ENCODE results near the gene TLE2. TPM values are rescaled to one million over a fixed set of nuclear protein-coding genes. Genes with fewer than 3 reads are reported as not detected.

TLE2 gene
- total and polyA plus RNA-seq, 2 experiments from 2014 or later: 36.2 to 71.1 TPM

DNA sequence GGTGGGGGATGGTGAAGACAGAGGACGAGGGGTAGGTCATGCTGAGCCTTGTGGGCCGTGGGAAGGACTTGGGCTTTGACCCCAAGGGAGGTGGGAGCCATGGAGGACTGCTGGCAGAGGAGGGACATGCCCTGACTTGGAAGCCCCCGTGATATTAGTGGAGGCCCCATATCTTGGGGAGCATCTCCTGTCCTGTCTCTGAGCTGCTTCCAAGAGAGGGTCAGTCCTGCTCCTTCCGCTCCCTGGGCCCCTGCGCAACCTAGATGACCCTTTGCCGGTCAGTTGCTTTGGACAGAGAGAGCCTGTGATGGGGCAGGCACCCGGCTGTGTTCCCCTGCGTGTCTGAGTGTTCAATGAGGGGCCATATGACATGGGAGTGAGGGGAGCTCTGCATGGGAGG, 46.5 kb downstream of the TLE2 start:
- no peak for TF ChIP-seq EZH2 (IDR thresholded peaks at IDR 0.05; ENCODE audit: borderline replicate concordance)
- TF ChIP-seq, protein P1, sequence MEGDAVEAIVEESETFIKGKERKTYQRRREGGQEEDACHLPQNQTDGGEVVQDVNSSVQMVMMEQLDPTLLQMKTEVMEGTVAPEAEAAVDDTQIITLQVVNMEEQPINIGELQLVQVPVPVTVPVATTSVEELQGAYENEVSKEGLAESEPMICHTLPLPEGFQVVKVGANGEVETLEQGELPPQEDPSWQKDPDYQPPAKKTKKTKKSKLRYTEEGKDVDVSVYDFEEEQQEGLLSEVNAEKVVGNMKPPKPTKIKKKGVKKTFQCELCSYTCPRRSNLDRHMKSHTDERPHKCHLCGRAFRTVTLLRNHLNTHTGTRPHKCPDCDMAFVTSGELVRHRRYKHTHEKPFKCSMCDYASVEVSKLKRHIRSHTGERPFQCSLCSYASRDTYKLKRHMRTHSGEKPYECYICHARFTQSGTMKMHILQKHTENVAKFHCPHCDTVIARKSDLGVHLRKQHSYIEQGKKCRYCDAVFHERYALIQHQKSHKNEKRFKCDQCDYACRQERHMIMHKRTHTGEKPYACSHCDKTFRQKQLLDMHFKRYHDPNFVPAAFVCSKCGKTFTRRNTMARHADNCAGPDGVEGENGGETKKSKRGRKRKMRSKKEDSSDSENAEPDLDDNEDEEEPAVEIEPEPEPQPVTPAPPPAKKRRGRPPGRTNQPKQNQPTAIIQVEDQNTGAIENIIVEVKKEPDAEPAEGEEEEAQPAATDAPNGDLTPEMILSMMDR (IDR thresholded peaks at IDR 0.05; ENCODE audit: poor library complexity): no peak
- no peak for TF ChIP-seq EZH2phosphoT487 (IDR thresholded peaks at IDR 0.05; ENCODE audit: low read depth, severe bottlenecking, unreplicated experiment)
- no peak overlapping the region for H2AFZ ChIP-seq
- no peaks in the 10 kb centered on the region for H3K9me3 ChIP-seq (ENCODE audit: low read depth)
- H3K36me3 ChIP-seq (replicated peaks; ENCODE audit: insufficient read depth, low read depth): no peaks in the 10 kb centered on the region
- no peaks in the 10 kb centered on the region for H3K27me3 ChIP-seq
- H3K4me3 ChIP-seq: no peak overlapping the region
- H3K9me2 ChIP-seq (replicated peaks; ENCODE audit: insufficient read depth): no peaks in the 10 kb centered on the region
- WGBS (ENCODE audit: low lambda C conversion rate, missing lambda C conversion rate): 48% methylated on average over 8 of the region's 8 CpGs
- H3K27ac ChIP-seq: peak overlapping the region; percentile 88
- H3K4me1 ChIP-seq (ENCODE audit: insufficient read depth): peaks cover 33% of the 10 kb centered on the region
- peak overlapping the region; percentile 92 for H3K4me2 ChIP-seq
- no peaks in the 10 kb centered on the region for H4K20me1 ChIP-seq (ENCODE audit: insufficient read depth, poor library complexity, severe bottlenecking)
- DNase-seq (ENCODE audit: low spot score): no peak
- H3K79me2 ChIP-seq: no peaks in the 10 kb centered on the region

DNA sequence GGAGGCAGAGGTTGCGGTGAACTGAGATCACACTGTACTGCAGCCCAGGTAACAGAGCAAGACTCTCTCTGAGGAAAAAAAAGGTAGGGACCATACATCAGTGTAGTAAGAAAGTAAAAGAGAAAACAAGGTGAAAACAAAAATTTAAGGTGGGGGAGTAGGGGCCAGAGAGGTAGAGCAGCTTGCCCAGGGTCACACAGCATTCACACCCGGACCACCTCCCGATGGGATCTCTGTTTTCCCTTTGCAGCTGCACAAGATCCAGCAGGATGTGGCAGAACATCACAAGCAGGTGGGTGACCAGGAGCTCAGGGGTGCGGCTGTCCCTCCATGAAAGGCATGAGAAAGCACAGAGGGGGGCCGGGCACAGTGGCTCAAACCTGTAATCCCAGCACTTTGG, 47.2 kb downstream of the TLE2 start:
- TF ChIP-seq EZH2 (IDR thresholded peaks at IDR 0.05; ENCODE audit: borderline replicate concordance) (no peak), EZH2phosphoT487 (IDR thresholded peaks at IDR 0.05; ENCODE audit: low read depth, severe bottlenecking, unreplicated experiment) (no peak)
- TF ChIP-seq, protein P1 (IDR thresholded peaks at IDR 0.05; ENCODE audit: poor library complexity): no peak
- Histone ChIP-seq H3K9me2 (replicated peaks; ENCODE audit: insufficient read depth) (no peaks in the 10 kb centered on the region), H3K36me3 (replicated peaks; ENCODE audit: insufficient read depth, low read depth) (no peaks in the 10 kb centered on the region), H3K79me2 (no peaks in the 10 kb centered on the region), H3K9me3 (ENCODE audit: low read depth) (no peaks in the 10 kb centered on the region), H3K4me1 (ENCODE audit: insufficient read depth) (peaks cover 28% of the 10 kb centered on the region), H3K4me2 (no peak overlapping the region), H4K20me1 (ENCODE audit: insufficient read depth, poor library complexity, severe bottlenecking) (no peaks in the 10 kb centered on the region), H3K4me3 (no peak overlapping the region), H3K27me3 (no peaks in the 10 kb centered on the region), H3K27ac (no peak overlapping the region), H2AFZ (no peak overlapping the region)
- no peak for DNase-seq (ENCODE audit: low spot score)
- 83% methylated on average over 5 of the region's 5 CpGs for WGBS (ENCODE audit: low lambda C conversion rate, missing lambda C conversion rate)

DNA sequence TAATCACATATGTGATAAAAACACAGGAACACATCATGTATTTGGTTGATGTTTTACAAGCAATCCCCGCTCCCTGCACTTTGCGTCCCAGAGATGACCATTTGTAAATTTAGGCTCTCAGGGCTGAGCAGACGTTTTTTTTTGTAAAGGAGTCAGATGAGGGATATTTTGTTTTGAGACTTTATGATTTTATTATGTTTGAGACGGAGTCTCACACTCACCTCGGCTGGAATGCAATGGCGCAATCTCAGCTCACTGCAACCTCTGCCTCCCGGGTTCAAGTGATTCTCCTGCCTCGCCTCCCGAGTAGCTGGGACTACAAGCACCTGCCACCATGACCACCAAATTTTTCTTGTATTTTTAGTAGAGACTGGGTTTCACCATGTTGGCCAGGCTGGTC, 50.3 kb downstream of the TLE2 start:
- no peaks in the 10 kb centered on the region for H3K9me3 ChIP-seq (ENCODE audit: low read depth)
- H3K4me3 ChIP-seq: no peak overlapping the region
- no peaks in the 10 kb centered on the region for H3K27me3 ChIP-seq
- no peak overlapping the region for H3K27ac ChIP-seq
- H2AFZ ChIP-seq: no peak overlapping the region
- H3K9me2 ChIP-seq (replicated peaks; ENCODE audit: insufficient read depth): no peaks in the 10 kb centered on the region
- WGBS (ENCODE audit: low lambda C conversion rate, missing lambda C conversion rate): 65% methylated on average over 9 of the region's 9 CpGs
- H3K36me3 ChIP-seq (replicated peaks; ENCODE audit: insufficient read depth, low read depth): no peaks in the 10 kb centered on the region
- no peak for DNase-seq (ENCODE audit: low spot score)
- H3K79me2 ChIP-seq: no peaks in the 10 kb centered on the region
- TF ChIP-seq, protein P1 (IDR thresholded peaks at IDR 0.05; ENCODE audit: poor library complexity): no peak
- TF ChIP-seq EZH2 (IDR thresholded peaks at IDR 0.05; ENCODE audit: borderline replicate concordance): no peak
- no peak for TF ChIP-seq EZH2phosphoT487 (IDR thresholded peaks at IDR 0.05; ENCODE audit: low read depth, severe bottlenecking, unreplicated experiment)
- H3K4me2 ChIP-seq: no peak overlapping the region
- no peaks in the 10 kb centered on the region for H4K20me1 ChIP-seq (ENCODE audit: insufficient read depth, poor library complexity, severe bottlenecking)
- peaks cover 18% of the 10 kb centered on the region for H3K4me1 ChIP-seq (ENCODE audit: insufficient read depth)
